Naive thymus-derived CD4-positive, alpha-beta T cell (primary cell): ENCODE measurements around the gene ZNF675. TPM values are rescaled to one million over a fixed set of nuclear protein-coding genes. Genes with fewer than 3 reads are reported as not detected.
"Not testable (repeated sequence)": the region's sequence is repeated elsewhere in the genome, so short reads cannot be mapped to it uniquely, and the experiment has no call there.

Experiments
- ATAC-seq: fragments of 150-1000 bp; cut with Tn5 transposase; 2 replicates; pipeline ENCODE4 v1.10.0; 2021; ENCODE audit warnings: mild to moderate bottlenecking, moderate library complexity
- CTCF ChIA-PET: fragments of 350-600 bp; sonication (Branson Sonifier 250); formaldehyde crosslinking; loops from one replicate; lab custom pipeline; 2021; ENCODE audit warnings: antibody characterized with exemption; lab: Charles Lee
- POLR2A ChIA-PET: fragments of 350-600 bp; sonication (Branson Sonifier 250); formaldehyde crosslinking; loops from one replicate; lab custom pipeline; 2021; ENCODE audit warnings: antibody characterized with exemption, inconsistent platforms; lab: Charles Lee
- DNase-seq, 9 donors: peaks; one replicate each; pipeline versions ENCODE4 v3.0.0 to v3.0.0-alpha.2; 2020 to 2022; ENCODE audit warnings: mixed read lengths in 1 of 9
- H3K27ac ChIP-seq: one replicate; pipeline ENCODE4 v1.7.0; 2013; ENCODE audit warnings: mild to moderate bottlenecking, low read depth, low read length, moderate library complexity
- H3K27me3 ChIP-seq, 2 donors: one replicate each; pipeline ENCODE4 v1.7.0; 2013; ENCODE audit warnings: low read length in 2 of 2, mild to moderate bottlenecking in 2 of 2, moderate library complexity in 2 of 2; ENCODE audit not compliant: control insufficient read depth in 2 of 2, insufficient read depth in 2 of 2
- H3K36me3 ChIP-seq, 3 experiments: 1 replicate in 2 of 3; 2 replicates in 1 of 3; pipeline ENCODE4 v1.7.0; 2013; ENCODE audit warnings: low read length in 3 of 3, mild to moderate bottlenecking in 3 of 3, moderate library complexity in 1 of 3; ENCODE audit not compliant: insufficient read depth in 3 of 3, control insufficient read depth in 2 of 3
- H3K4me1 ChIP-seq, 2 donors: one replicate each; pipeline ENCODE4 v1.7.0; 2013; ENCODE audit warnings: low read length in 2 of 2, mild to moderate bottlenecking in 2 of 2, moderate library complexity in 1 of 2; ENCODE audit not compliant: control insufficient read depth in 2 of 2, insufficient read depth in 2 of 2
- H3K4me3 ChIP-seq: 2 replicates; pipeline ENCODE4 v1.7.0; 2013; ENCODE audit warnings: mild to moderate bottlenecking, low read length
- H3K9me3 ChIP-seq, 3 experiments: 1 replicate in 2 of 3; 2 replicates in 1 of 3; pipeline ENCODE4 v1.7.0; 2013; ENCODE audit warnings: low read length in 3 of 3; ENCODE audit not compliant: control insufficient read depth in 2 of 3
- H3K27ac Mint-ChIP-seq, 9 donors: one replicate each; pipeline ENCODE4 v1.8.0; 2020 to 2022; ENCODE audit warnings: mixed read lengths in 9 of 9, mild to moderate bottlenecking in 8 of 9, moderate library complexity in 5 of 9, inconsistent platforms in 2 of 9
- H3K27me3 Mint-ChIP-seq, 5 donors: one replicate each; pipeline ENCODE4 v1.8.0; 2021 to 2022; ENCODE audit warnings: mixed read lengths in 5 of 5, mild to moderate bottlenecking in 1 of 5
- H3K36me3 Mint-ChIP-seq, 5 donors: one replicate each; pipeline ENCODE4 v1.8.0; 2020 to 2022; ENCODE audit warnings: mixed read lengths in 5 of 5, mild to moderate bottlenecking in 3 of 5, inconsistent platforms in 1 of 5
- H3K4me1 Mint-ChIP-seq, 7 donors: one replicate each; pipeline ENCODE4 v1.8.0; 2020 to 2022; ENCODE audit warnings: mixed read lengths in 7 of 7, mild to moderate bottlenecking in 3 of 7, inconsistent platforms in 1 of 7
- H3K4me3 Mint-ChIP-seq, 10 donors: one replicate each; pipeline ENCODE4 v1.8.0; 2020 to 2022; ENCODE audit warnings: mild to moderate bottlenecking in 10 of 10, mixed read lengths in 10 of 10, moderate library complexity in 6 of 10, inconsistent platforms in 2 of 10
- H3K9me3 Mint-ChIP-seq, 11 donors: one replicate each; pipeline ENCODE4 v1.8.0; 2020 to 2022; ENCODE audit warnings: mixed read lengths in 11 of 11, mild to moderate bottlenecking in 4 of 11, inconsistent platforms in 1 of 11, moderate library complexity in 1 of 11
- intact Hi-C, 2 donors: fragments of 100-400 bp; cut with micrococcal nuclease; formaldehyde crosslinking; loops; one replicate each; pipeline ENCODE4 v1.15.1; 2023
- polyA plus RNA-seq, 2 donors: library from polyadenylated mRNA; unstranded; fragments of 300-500 nt; fragmentation: Illumina TruSeq; gene quantifications; one replicate each; pipeline ENCODE4 v1.2.3, GENCODE V29; 2021
- total RNA-seq, 6 experiments: library from RNA in 5 of 6; stranded (reverse) in 5 of 6; gene quantifications; 1 replicate in 5 of 6; 2 replicates in 1 of 6; pipeline ENCODE4 v1.2.3 and lab custom pipeline; 2021 to 2026

ZNF675 gene
- total and polyA plus RNA-seq, 7 experiments from 2014 or later, result 17.5 to 39.6 (median 24.0) TPM

DNA sequence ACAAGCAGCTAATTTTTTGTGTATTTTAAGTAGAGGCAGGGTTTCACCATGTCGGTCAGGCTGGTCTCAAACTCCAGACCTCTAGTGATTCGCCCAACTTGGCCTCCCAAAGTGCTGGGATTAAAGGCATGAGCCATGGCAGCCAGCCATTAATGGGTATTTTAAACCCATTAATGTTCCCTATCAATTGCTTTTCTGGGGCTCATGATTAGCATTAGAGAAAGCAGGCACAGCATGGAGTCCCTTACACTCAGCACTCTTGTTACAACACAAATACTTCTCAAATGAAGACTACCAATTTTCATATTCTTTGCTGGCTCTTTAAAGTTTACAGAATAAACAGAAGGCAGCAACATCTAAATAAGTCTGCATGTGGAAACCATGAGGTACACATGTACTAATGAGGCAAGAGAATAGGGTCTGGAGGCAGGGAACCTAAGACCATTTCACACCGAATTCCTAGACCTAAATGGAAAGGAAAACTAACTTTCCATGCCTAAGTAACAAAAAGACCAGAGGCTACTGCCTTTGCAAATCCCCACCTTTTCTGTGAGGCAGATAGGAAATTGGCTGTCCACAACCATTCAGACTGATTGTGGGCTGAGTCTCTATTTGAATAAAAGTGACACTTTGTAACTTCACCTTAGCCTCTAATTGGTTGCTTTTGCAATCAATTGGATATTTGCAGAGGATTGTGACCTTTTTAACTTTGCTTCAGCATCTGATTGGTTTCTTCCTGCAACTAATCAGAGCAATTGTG lies 21.2 kb downstream of the ZNF675 start:
- Mint-ChIP-seq H3K36me3 (peaks cover 46 to 89% (median 80%) of the 10 kb centered on the region in 5 donors), H3K4me1 (peaks cover 0 to 10% (median 3%) of the 10 kb centered on the region in 7 donors), H3K27me3 (no peaks in the 10 kb centered on the region), H3K9me3 (peaks cover 0 to 92% (median 75%) of the 10 kb centered on the region in 11 donors), H3K27ac (no peak overlapping the region), H3K4me3 (no peak overlapping the region)
- ChIA-PET CTCF (no interaction called here), POLR2A (no interaction called here)
- no peak overlapping the region for H3K4me3 ChIP-seq
- no peaks in the 10 kb centered on the region for H3K27me3 ChIP-seq
- no peak overlapping the region for H3K27ac ChIP-seq
- ATAC-seq (no peak), DNase-seq (no peak)
- intact Hi-C loops, result no loop called here
- peaks cover 0 to 72% (median 19%) of the 10 kb centered on the region in 3 experiments for H3K9me3 ChIP-seq
- H3K36me3 ChIP-seq, result peaks cover 14 to 61% (median 23%) of the 10 kb centered on the region in 3 experiments
- no peaks in the 10 kb centered on the region for H3K4me1 ChIP-seq

DNA sequence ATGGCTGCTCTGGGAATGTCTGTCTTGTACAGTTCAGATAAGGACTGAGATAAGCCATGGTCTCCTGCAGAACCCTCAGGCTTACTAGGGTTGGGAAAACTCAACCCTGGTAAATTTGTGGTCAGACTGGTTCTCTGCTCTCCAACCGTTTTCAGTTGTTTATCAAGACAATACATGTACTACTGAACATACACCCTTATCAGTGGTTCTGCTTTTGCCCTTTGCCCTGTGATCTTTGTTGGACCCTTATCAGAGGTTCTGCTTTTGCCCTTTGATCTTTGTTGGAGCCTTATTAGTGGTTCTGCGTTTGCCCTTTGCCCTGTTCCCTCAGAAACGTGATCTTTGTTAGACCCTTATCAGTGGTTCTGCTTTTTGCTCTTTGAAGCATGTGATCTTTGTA lies 37.2 kb downstream of the ZNF675 start:
- H3K27ac ChIP-seq, POLR2A ChIA-PET, H3K27ac Mint-ChIP-seq, DNase-seq, intact Hi-C loops, H3K27me3 Mint-ChIP-seq, H3K4me3 ChIP-seq, H3K4me1 Mint-ChIP-seq, H3K27me3 ChIP-seq, CTCF ChIA-PET, ATAC-seq, H3K4me3 Mint-ChIP-seq, H3K4me1 ChIP-seq: not testable (repeated sequence)
- peaks cover 12 to 18% (median 14%) of the 10 kb centered on the region in 3 experiments for H3K36me3 ChIP-seq
- H3K36me3 Mint-ChIP-seq, result peaks cover 18 to 31% (median 23%) of the 10 kb centered on the region in 5 donors
- H3K9me3 Mint-ChIP-seq, result peaks cover 4 to 89% (median 47%) of the 10 kb centered on the region in 11 donors
- H3K9me3 ChIP-seq, result peaks cover 7 to 65% (median 14%) of the 10 kb centered on the region in 3 experiments

Other genes starting within 250 kb of the ZNF675 start
- 10 to 100 TPM in 1 of 5 experiments, 1 to 10 TPM in 4; 1.8 to 12.9 (median 4.4) TPM for gene ZNF681, start 71.7 kb upstream of the ZNF675 start, total RNA-seq
- 1 to 10 TPM; 2.6 to 5.7 TPM for gene ZNF681, start 71.7 kb upstream of the ZNF675 start, polyA plus RNA-seq
- 1 to 10 TPM; 3.3 to 6.8 (median 4.0) TPM for gene ZNF726, start 227.7 kb upstream of the ZNF675 start, total RNA-seq
- 1 to 10 TPM; 2.1 to 2.5 TPM for gene ZNF726, start 227.7 kb upstream of the ZNF675 start, polyA plus RNA-seq